ENCODE data around the gene PAWR. TPM values are rescaled to one million over a fixed set of nuclear protein-coding genes. Genes with fewer than 3 reads are reported as not detected.

Gene PAWR
- total RNA-seq, 1 experiment from 2014 or later, result 55.3 TPM

DNA sequence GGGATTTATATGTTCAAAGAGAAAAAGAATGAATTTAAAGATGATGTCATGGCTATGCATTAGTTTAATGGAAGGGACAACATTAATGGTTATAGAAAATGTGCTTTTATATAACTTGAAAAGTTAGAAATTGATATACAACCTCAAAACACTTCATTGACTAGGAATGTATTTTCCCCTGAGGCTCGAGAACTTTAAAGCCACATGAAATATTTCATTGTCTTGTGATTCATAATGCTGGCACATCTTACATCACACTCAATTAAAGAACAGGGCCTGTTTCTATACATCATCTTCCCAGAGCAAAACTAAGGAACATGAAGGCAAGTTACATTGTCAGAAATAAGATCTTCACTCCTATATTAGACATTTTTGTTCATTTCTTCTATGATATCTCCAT, 35.2 kb upstream of the PAWR start:
- POLR2A ChIA-PET (ENCODE audit: low non-redundant PET), result no interaction called here
- no peak for DNase-seq (ENCODE audit: low spot score)
- CTCF ChIA-PET, result no interaction called here
- no TSS peak for BruUV-seq (replicated peaks)
- no peak overlapping the region for H3K4me3 ChIP-seq (ENCODE audit: low read depth, low read length, poor library complexity, severe bottlenecking)
- no peaks in the 10 kb centered on the region for H3K27me3 ChIP-seq (replicated peaks; ENCODE audit: insufficient read depth, low read depth, low read length, poor library complexity)
- H3K36me3 ChIP-seq (ENCODE audit: insufficient read depth, low read length, poor library complexity, severe bottlenecking), result no peaks in the 10 kb centered on the region
- H3K27ac ChIP-seq (ENCODE audit: low read depth, low read length, poor library complexity, severe bottlenecking), result no peak overlapping the region
- intact Hi-C loops (cut with micrococcal nuclease; ENCODE audit: unreplicated experiment), result no loop called here
- no peaks in the 10 kb centered on the region for H3K4me1 ChIP-seq (ENCODE audit: insufficient read depth, low read length, poor library complexity, severe bottlenecking)
- no peaks in the 10 kb centered on the region for H3K9me3 ChIP-seq (ENCODE audit: low read depth, low read length, poor library complexity, severe bottlenecking)
- TF ChIP-seq CTCF (conservative IDR thresholded peaks at IDR 0.05; ENCODE audit: low read depth, low read length) (no peak), EZH2 (IDR thresholded peaks at IDR 0.05; ENCODE audit: borderline replicate concordance, low read depth, low read length, poor library complexity, severe bottlenecking) (no peak)

- CTCF ChIA-PET, result no interaction called here
- DNase-seq (ENCODE audit: low spot score), result no peak
- POLR2A ChIA-PET (ENCODE audit: low non-redundant PET), result no interaction called here
- H3K9me3 ChIP-seq (ENCODE audit: low read depth, low read length, poor library complexity, severe bottlenecking), result no peaks in the 10 kb centered on the region
- H3K4me1 ChIP-seq (ENCODE audit: insufficient read depth, low read length, poor library complexity, severe bottlenecking), result no peaks in the 10 kb centered on the region
- H3K36me3 ChIP-seq (ENCODE audit: insufficient read depth, low read length, poor library complexity, severe bottlenecking), result no peaks in the 10 kb centered on the region
- TF ChIP-seq EZH2 (IDR thresholded peaks at IDR 0.05; ENCODE audit: borderline replicate concordance, low read depth, low read length, poor library complexity, severe bottlenecking) (no peak), CTCF (conservative IDR thresholded peaks at IDR 0.05; ENCODE audit: low read depth, low read length) (no peak)
- BruUV-seq (replicated peaks), result no TSS peak
- H3K27ac ChIP-seq (ENCODE audit: low read depth, low read length, poor library complexity, severe bottlenecking), result no peak overlapping the region
- no peaks in the 10 kb centered on the region for H3K27me3 ChIP-seq (replicated peaks; ENCODE audit: insufficient read depth, low read depth, low read length, poor library complexity)
- intact Hi-C loops (cut with micrococcal nuclease; ENCODE audit: unreplicated experiment), result no loop called here
- H3K4me3 ChIP-seq (ENCODE audit: low read depth, low read length, poor library complexity, severe bottlenecking), result no peak overlapping the region
Observed at GRCh38 chr12:79717006-79717405, 26.2 kb upstream of the PAWR start.

DNA sequence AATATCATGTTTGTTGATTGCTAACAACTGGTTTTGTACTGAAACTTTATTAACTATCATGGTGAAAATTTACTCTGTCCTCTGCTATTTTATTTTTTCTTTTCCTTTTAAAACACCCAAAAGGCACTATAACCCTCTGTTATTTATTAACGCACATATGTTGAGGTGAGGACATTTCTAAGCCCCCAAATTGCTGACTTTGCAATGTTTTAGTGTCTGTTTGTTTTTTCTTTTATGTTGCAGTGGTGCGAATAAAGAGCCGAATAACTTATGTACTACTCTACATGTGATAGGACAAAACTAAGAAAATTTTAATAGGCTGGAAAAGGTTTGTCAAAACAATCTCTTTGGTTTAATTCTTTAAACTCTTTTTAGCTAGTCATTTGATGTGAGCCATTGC, 24.5 kb upstream of the PAWR start:
- intact Hi-C loops (cut with micrococcal nuclease; ENCODE audit: unreplicated experiment), result no loop called here
- BruUV-seq (replicated peaks), result no TSS peak
- TF ChIP-seq CTCF (conservative IDR thresholded peaks at IDR 0.05; ENCODE audit: low read depth, low read length) (no peak), EZH2 (IDR thresholded peaks at IDR 0.05; ENCODE audit: borderline replicate concordance, low read depth, low read length, poor library complexity, severe bottlenecking) (no peak)
- Histone ChIP-seq H3K9me3 (ENCODE audit: low read depth, low read length, poor library complexity, severe bottlenecking) (no peaks in the 10 kb centered on the region), H3K36me3 (ENCODE audit: insufficient read depth, low read length, poor library complexity, severe bottlenecking) (no peaks in the 10 kb centered on the region), H3K4me1 (ENCODE audit: insufficient read depth, low read length, poor library complexity, severe bottlenecking) (no peaks in the 10 kb centered on the region), H3K27ac (ENCODE audit: low read depth, low read length, poor library complexity, severe bottlenecking) (no peak overlapping the region), H3K4me3 (ENCODE audit: low read depth, low read length, poor library complexity, severe bottlenecking) (no peak overlapping the region), H3K27me3 (replicated peaks; ENCODE audit: insufficient read depth, low read depth, low read length, poor library complexity) (no peaks in the 10 kb centered on the region)
- DNase-seq (ENCODE audit: low spot score), result no peak
- ChIA-PET POLR2A (ENCODE audit: low non-redundant PET) (interaction anchor here (0.6 kb wide), 1 partner anchor 269 kb away, joined by 4 read pairs; no protein-coding TSS in a partner anchor), CTCF (interaction anchor here (0.7 kb wide), 1 partner anchor 1514 kb away, joined by 13 read pairs; no protein-coding TSS in a partner anchor)

Data from A673 (cell line).